ENCODE measurements around the gene DYNC1LI2.

DYNC1LI2 gene

GRCh38 chr16:66701516-66701915 is 49.9 kb downstream of the DYNC1LI2 start (continued):
- TF ChIP-seq GLI2 (tag by site-specific recombination; IDR thresholded peaks at IDR 0.05; ENCODE audit: borderline replicate concordance, low read depth) (no peak), ZNF529 (tag by site-specific recombination; IDR thresholded peaks at IDR 0.05; ENCODE audit: insufficient replicate concordance) (no peak)

GRCh38 chr16:66701026-66701425 is 50.4 kb downstream of the DYNC1LI2 start:
- no peak overlapping the region for H3K27ac ChIP-seq (ENCODE audit: extremely low read depth, low read depth, low read length)
- H3K9me3 ChIP-seq (ENCODE audit: control insufficient read depth, insufficient read depth, low read depth, low read length): no peaks in the 10 kb centered on the region
- TF ChIP-seq SP7 (tag by site-specific recombination; IDR thresholded peaks at IDR 0.05) (no peak), ZNF121 (tag by site-specific recombination; IDR thresholded peaks at IDR 0.05) (peak; percentile 34; the same call in 1 of the 2 replicates)
- H3K36me3 ChIP-seq (ENCODE audit: control insufficient read depth in 2 of 2, insufficient read depth in 1 of 2, low read length in 2 of 2): no peaks in the 10 kb centered on the region
- no peak overlapping the region for H3K4me3 ChIP-seq (ENCODE audit: low read depth, low read length)
- ChIA-PET CTCF (no interaction called here), POLR2A (interaction anchor here (0.6 to 0.7 kb wide), 2 partner anchors 128 to 835 kb away, joined by 3 to 6 read pairs; no protein-coding TSS in a partner anchor)
- H3K4me1 ChIP-seq (ENCODE audit: control insufficient read depth, insufficient read depth, low read length): 0 out of 2 replicates have a peak, but pooled peaks cover 2% of the 10 kb centered on the region

- CTCF ChIA-PET: interaction anchor here (0.7 to 2.1 kb wide), 3 partner anchors 49 to 293 kb away, joined by 3 to 9 read pairs (median 3); no protein-coding TSS in a partner anchor
- H3K4me1 ChIP-seq (ENCODE audit: control insufficient read depth, insufficient read depth, low read length): peaks cover 6% of the 10 kb centered on the region; the same call in 1 of the 2 replicates
- POLR2A ChIA-PET: no interaction called here
Observed at GRCh38 chr16:66699898-66700297, 51.5 kb downstream of the DYNC1LI2 start.

GRCh38 chr16:66698046-66698445 is 53.4 kb downstream of the DYNC1LI2 start:
- peaks cover 0 to 5% of the 10 kb centered on the region in 2 experiments; a peak in 1 of 3 replicates for H3K36me3 ChIP-seq (ENCODE audit: control insufficient read depth in 2 of 2, insufficient read depth in 1 of 2, low read length in 2 of 2)
- TF ChIP-seq KLF9 (tag by site-specific recombination; IDR thresholded peaks at IDR 0.05; ENCODE audit: low read depth) (no peak), ZNF416 (tag by site-specific recombination; IDR thresholded peaks at IDR 0.05) (no peak), ZSCAN16 (tag by site-specific recombination; IDR thresholded peaks at IDR 0.05) (no peak), KLF17 (tag by site-specific recombination; IDR thresholded peaks at IDR 0.05) (no peak), ZNF768 (tag by site-specific recombination; IDR thresholded peaks at IDR 0.05) (no peak), ZNF16 (tag by site-specific recombination; IDR thresholded peaks at IDR 0.05; ENCODE audit: low read depth) (no peak), ZNF521 (tag by site-specific recombination; IDR thresholded peaks at IDR 0.05) (no peak)
- ChIA-PET CTCF (interaction anchor here (0.6 to 4.0 kb wide), 6 partner anchors 30 to 292 kb away, joined by 3 to 22 read pairs (median 3); no protein-coding TSS in a partner anchor), POLR2A (interaction anchor here (1.2 to 1.4 kb wide), 2 partner anchors 47 to 175 kb away, joined by 3 read pairs; no protein-coding TSS in a partner anchor)
- H3K27ac ChIP-seq (ENCODE audit: extremely low read depth, low read depth, low read length): no peak overlapping the region
- H3K4me3 ChIP-seq (ENCODE audit: low read depth, low read length): no peak overlapping the region
- H3K4me1 ChIP-seq (ENCODE audit: control insufficient read depth, insufficient read depth, low read length): peaks cover 9% of the 10 kb centered on the region; the same call in 1 of the 2 replicates
- no peaks in the 10 kb centered on the region for H3K9me3 ChIP-seq (ENCODE audit: control insufficient read depth, insufficient read depth, low read depth, low read length)

More at GRCh38 chr16:66699898-66700297, 51.5 kb downstream of the DYNC1LI2 start:
- Histone ChIP-seq H3K27ac (ENCODE audit: extremely low read depth, low read depth, low read length) (no peak overlapping the region), H3K36me3 (ENCODE audit: control insufficient read depth in 2 of 2, insufficient read depth in 1 of 2, low read length in 2 of 2) (no peaks in the 10 kb centered on the region), H3K9me3 (ENCODE audit: control insufficient read depth, insufficient read depth, low read depth, low read length) (no peaks in the 10 kb centered on the region), H3K4me3 (ENCODE audit: low read depth, low read length) (no peak overlapping the region)
- 0 out of 2 replicates have a peak, but pooled peaks have one; percentile 15 for TF ChIP-seq PRDM1 (tag by site-specific recombination; IDR thresholded peaks at IDR 0.05)
- no peak for TF ChIP-seq ZNF623 (tag by site-specific recombination; IDR thresholded peaks at IDR 0.05)
- TF ChIP-seq PRDM10 (tag by site-specific recombination; IDR thresholded peaks at IDR 0.05): peak; percentile 75

All from HEK293 (cell line).